HCT116 (cell line): Measurements from ENCODE around the gene PRMT3.
"Not testable (repeated sequence)": the region's sequence is repeated elsewhere in the genome, so short reads cannot be mapped to it uniquely, and the experiment has no call there.

ENCODE experiments used
- CTCF ChIP-seq, 3 experiments: fragments of 200-600 bp in 1 of 3; sonication (generic) in 1 of 3; IDR thresholded peaks in 2 of 3; conservative IDR thresholded peaks in 1 of 3; 2 replicates each; pipeline ENCODE4 v1.5.1; 2012 to 2017; ENCODE audit warnings: low read depth in 2 of 3, low read length in 2 of 3, antibody characterized with exemption in 1 of 3, borderline replicate concordance in 1 of 3, control low read depth in 1 of 3, mild to moderate bottlenecking in 1 of 3, mixed read lengths in 1 of 3, mixed run types in 1 of 3, moderate library complexity in 1 of 3; ENCODE audit not compliant: insufficient read depth in 1 of 3
- REST ChIP-seq: IDR thresholded peaks from 2 replicates; pipeline ENCODE4 v1.6.1; 2012; ENCODE audit warnings: low read depth

GRCh38 chr11:20556396-20556795 lies 168.9 kb downstream of the PRMT3 start:
- not testable (repeated sequence) for TF ChIP-seq CTCF (IDR thresholded peaks at IDR 0.05 in 2 of 3, conservative IDR thresholded peaks at IDR 0.05 in 1 of 3; ENCODE audit: borderline replicate concordance in 1 of 3, insufficient read depth in 1 of 3, low read depth in 2 of 3, low read length in 2 of 3); REST
